HG02642 (cell line): Measurements from ENCODE around the gene ADAM8.
"Not testable (repeated sequence)": the region's sequence is repeated elsewhere in the genome, so short reads cannot be mapped to it uniquely, and the experiment has no call there.

Experiments
- ATAC-seq: cut with Tn5 transposase; IDR thresholded peaks from one replicate; pipeline ENCODE4 v1.9.1; 2021; ENCODE audit warnings: mild to moderate bottlenecking; ENCODE audit not compliant: unreplicated experiment, poor library complexity

The ADAM8 gene

GRCh38 chr10:133270773-133271297 lies 5.8 kb downstream of the ADAM8 start:
- no peak for ATAC-seq

- ATAC-seq: no peak
Measured at GRCh38 chr10:133270204-133270603, 6.5 kb downstream of the ADAM8 start.

GRCh38 chr10:133269367-133269766 lies 7.3 kb downstream of the ADAM8 start:
- ATAC-seq: no peak

GRCh38 chr10:133268532-133268931 lies 8.1 kb downstream of the ADAM8 start:
- no peak for ATAC-seq

- no peak for ATAC-seq
Measured at GRCh38 chr10:133267829-133268228, 8.8 kb downstream of the ADAM8 start.

GRCh38 chr10:133267293-133267692 lies 9.4 kb downstream of the ADAM8 start:
- no peak for ATAC-seq

- no peak for ATAC-seq
Measured at GRCh38 chr10:133266056-133266795, 10.4 kb downstream of the ADAM8 start.

GRCh38 chr10:133265052-133265451 lies 11.6 kb downstream of the ADAM8 start:
- not testable (repeated sequence) for ATAC-seq

GRCh38 chr10:133264461-133264860 lies 12.2 kb downstream of the ADAM8 start:
- no peak for ATAC-seq

- ATAC-seq: no peak
Measured at GRCh38 chr10:133263674-133264073, 13.0 kb downstream of the ADAM8 start.

GRCh38 chr10:133262696-133263095 lies 14.0 kb downstream of the ADAM8 start:
- no peak for ATAC-seq

GRCh38 chr10:133261726-133262325 lies 14.8 kb downstream of the ADAM8 start:
- peak; percentile 62 for ATAC-seq

GRCh38 chr10:133260895-133261725 lies 15.6 kb downstream of the ADAM8 start:
- ATAC-seq: peak; percentile 58

GRCh38 chr10:133259602-133259989 lies 17.1 kb downstream of the ADAM8 start:
- ATAC-seq: no peak

- no peak for ATAC-seq
Measured at GRCh38 chr10:133258818-133259601, 17.7 kb downstream of the ADAM8 start.

- no peak for ATAC-seq
Measured at GRCh38 chr10:133258066-133258817, 18.4 kb downstream of the ADAM8 start.

GRCh38 chr10:133257489-133258065 lies 19.1 kb downstream of the ADAM8 start:
- ATAC-seq: no peak

GRCh38 chr10:133255323-133255722 lies 21.3 kb downstream of the ADAM8 start:
- ATAC-seq: no peak
